NCI-H1417 treated with DMSO at 0.1 percent for 48 hours (cell line): Measurements from ENCODE around the gene DCPS.
"Not testable (repeated sequence)": the region's sequence is repeated elsewhere in the genome, so short reads cannot be mapped to it uniquely, and the experiment has no call there.

ENCODE experiments used
- DNase-seq: peaks from one replicate; lab custom pipeline; 2025; lab: John Stamatoyannopoulos, UW

Gene DCPS

GRCh38 chr11:126288237-126288636 lies 15.6 kb upstream of the DCPS start:
- no peak for DNase-seq

- no peak for DNase-seq
Measured at GRCh38 chr11:126290887-126291286, 13.0 kb upstream of the DCPS start.

GRCh38 chr11:126293726-126294125 lies 10.1 kb upstream of the DCPS start:
- no peak for DNase-seq

- DNase-seq = no peak
Measured at GRCh38 chr11:126297004-126297403, 6.9 kb upstream of the DCPS start.

- peak; percentile 7 for DNase-seq
Measured at GRCh38 chr11:126304457-126305075, 706 bp downstream of the DCPS start.

GRCh38 chr11:126305699-126306098 lies 1.8 kb downstream of the DCPS start:
- no peak for DNase-seq

- no peak for DNase-seq
Measured at GRCh38 chr11:126307706-126308105, 3.8 kb downstream of the DCPS start.

GRCh38 chr11:126308271-126308671 lies 4.4 kb downstream of the DCPS start:
- no peak for DNase-seq

- not testable (repeated sequence) for DNase-seq
Measured at GRCh38 chr11:126308771-126309170, 4.9 kb downstream of the DCPS start.

- DNase-seq = no peak
Measured at GRCh38 chr11:126310200-126310991, 6.5 kb downstream of the DCPS start.

GRCh38 chr11:126310992-126311310 lies 7.1 kb downstream of the DCPS start:
- no peak for DNase-seq

- DNase-seq = no peak
Measured at GRCh38 chr11:126311401-126312291, 7.8 kb downstream of the DCPS start.

GRCh38 chr11:126312961-126313360 lies 9.1 kb downstream of the DCPS start:
- no peak for DNase-seq

- no peak for DNase-seq
Measured at GRCh38 chr11:126313826-126314225, 10.0 kb downstream of the DCPS start.

GRCh38 chr11:126317432-126317755 lies 13.5 kb downstream of the DCPS start:
- no peak for DNase-seq

- DNase-seq = no peak
Measured at GRCh38 chr11:126317756-126318573, 14.1 kb downstream of the DCPS start.

GRCh38 chr11:126318574-126319373 lies 14.9 kb downstream of the DCPS start:
- no peak for DNase-seq

- DNase-seq = no peak
Measured at GRCh38 chr11:126319374-126319740, 15.5 kb downstream of the DCPS start.

- no peak for DNase-seq
Measured at GRCh38 chr11:126322996-126323395, 19.1 kb downstream of the DCPS start.

- no peak for DNase-seq
Measured at GRCh38 chr11:126327281-126328000, 23.6 kb downstream of the DCPS start.

- DNase-seq = no peak
Measured at GRCh38 chr11:126328001-126328390, 24.1 kb downstream of the DCPS start.
